CD4-positive, CD25-positive, alpha-beta regulatory T cell (primary cell): ENCODE results near the gene CDH13. TPM values are rescaled to one million over a fixed set of nuclear protein-coding genes. Genes with fewer than 3 reads are reported as not detected.

ENCODE experiments used
- ATAC-seq, 2 donors: fragments of 150-1000 bp; cut with Tn5 transposase; one replicate each; pipeline ENCODE4 v1.10.0; 2021; ENCODE audit warnings: low read depth in 2 of 2, moderate number of reproducible peaks in 2 of 2, moderate library complexity in 1 of 2
- DNase-seq, 3 donors: peaks; one replicate each; pipeline versions ENCODE4 v3.0.0 to v3.0.0-alpha.2; 2012 to 2022; ENCODE audit warnings: mixed read lengths in 1 of 3
- H3K27ac ChIP-seq: one replicate; pipeline ENCODE4 v1.7.0; 2013; ENCODE audit warnings: mild to moderate bottlenecking, low read length; ENCODE audit not compliant: insufficient read depth, poor library complexity, severe bottlenecking
- H3K27me3 ChIP-seq: one replicate; pipeline ENCODE4 v1.7.0; 2013; ENCODE audit warnings: low read length; ENCODE audit not compliant: control insufficient read depth, insufficient read depth
- H3K36me3 ChIP-seq: one replicate; pipeline ENCODE4 v1.7.0; 2013; ENCODE audit warnings: mild to moderate bottlenecking, low read length, moderate library complexity; ENCODE audit not compliant: control insufficient read depth, insufficient read depth
- H3K4me1 ChIP-seq: 2 replicates; pipeline ENCODE4 v1.7.0; 2013; ENCODE audit warnings: mild to moderate bottlenecking, low read length; ENCODE audit not compliant: insufficient read depth, control insufficient read depth, poor library complexity, severe bottlenecking
- H3K4me3 ChIP-seq: one replicate; pipeline ENCODE4 v1.7.0; 2013; ENCODE audit warnings: low read depth, mild to moderate bottlenecking, low read length, moderate library complexity
- H3K9me3 ChIP-seq, 2 experiments: 1 replicate in 1 of 2; 2 replicates in 1 of 2; pipeline ENCODE4 v1.7.0; 2013; ENCODE audit warnings: low read length in 2 of 2, mild to moderate bottlenecking in 1 of 2, moderate library complexity in 1 of 2; ENCODE audit not compliant: control insufficient read depth in 2 of 2
- H3K27ac Mint-ChIP-seq, 3 donors: one replicate each; pipeline ENCODE4 v1.8.0; 2020 to 2022; ENCODE audit warnings: mild to moderate bottlenecking in 3 of 3, mixed read lengths in 3 of 3, moderate library complexity in 2 of 3
- H3K27me3 Mint-ChIP-seq: one replicate; pipeline ENCODE4 v1.8.0; 2022; ENCODE audit warnings: mild to moderate bottlenecking, mixed read lengths
- H3K36me3 Mint-ChIP-seq: one replicate; pipeline ENCODE4 v1.8.0; 2020; ENCODE audit warnings: mixed read lengths
- H3K4me1 Mint-ChIP-seq, 4 donors: one replicate each; pipeline ENCODE4 v1.8.0; 2020 to 2022; ENCODE audit warnings: mixed read lengths in 4 of 4, mild to moderate bottlenecking in 1 of 4
- H3K4me3 Mint-ChIP-seq, 4 donors: one replicate each; pipeline ENCODE4 v1.8.0; 2020 to 2022; ENCODE audit warnings: mild to moderate bottlenecking in 4 of 4, mixed read lengths in 4 of 4, moderate library complexity in 3 of 4
- H3K9me3 Mint-ChIP-seq, 7 donors: one replicate each; pipeline ENCODE4 v1.8.0; 2020 to 2022; ENCODE audit warnings: mixed read lengths in 7 of 7, mild to moderate bottlenecking in 3 of 7, moderate library complexity in 2 of 7
- polyA plus RNA-seq, 4 donors: library from polyadenylated mRNA; unstranded; fragments of 300-500 nt; fragmentation: Illumina TruSeq; gene quantifications; one replicate each; pipeline ENCODE4 v1.2.3, GENCODE V29; 2021
- total RNA-seq: library from RNA; stranded (reverse); gene quantifications from one replicate; pipeline ENCODE4 v1.2.3, GENCODE V29; 2022

Gene CDH13
- total and polyA plus RNA-seq, 5 donors from 2014 or later = not detected

GRCh38 chr16:83021045-83021444, 394.3 kb downstream of the CDH13 start:
- H3K4me1 Mint-ChIP-seq = no peaks in the 10 kb centered on the region
- H3K27ac Mint-ChIP-seq = no peak overlapping the region
- ATAC-seq = no peak
- H3K27me3 ChIP-seq = no peaks in the 10 kb centered on the region
- DNase-seq = no peak
- no peaks in the 10 kb centered on the region for H3K36me3 Mint-ChIP-seq
- H3K9me3 Mint-ChIP-seq = peaks cover 0 to 8% (median 0%) of the 10 kb centered on the region in 7 donors
- no peak overlapping the region for H3K4me3 ChIP-seq
- H3K36me3 ChIP-seq = no peaks in the 10 kb centered on the region
- no peak overlapping the region for H3K4me3 Mint-ChIP-seq
- no peak overlapping the region for H3K27ac ChIP-seq
- no peaks in the 10 kb centered on the region for H3K4me1 ChIP-seq
- H3K27me3 Mint-ChIP-seq = no peaks in the 10 kb centered on the region
- no peaks in the 10 kb centered on the region for H3K9me3 ChIP-seq

GRCh38 chr16:83021746-83022145, 395.0 kb downstream of the CDH13 start:
- DNase-seq (no peak), ATAC-seq (no peak)
- Histone ChIP-seq H3K9me3 (no peaks in the 10 kb centered on the region), H3K27ac (no peak overlapping the region), H3K4me3 (no peak overlapping the region), H3K4me1 (no peaks in the 10 kb centered on the region), H3K27me3 (no peaks in the 10 kb centered on the region), H3K36me3 (no peaks in the 10 kb centered on the region)
- H3K27ac Mint-ChIP-seq = no peak overlapping the region
- H3K4me3 Mint-ChIP-seq = no peak overlapping the region
- H3K27me3 Mint-ChIP-seq = no peaks in the 10 kb centered on the region
- H3K36me3 Mint-ChIP-seq = no peaks in the 10 kb centered on the region
- peaks cover 0 to 8% (median 0%) of the 10 kb centered on the region in 7 donors for H3K9me3 Mint-ChIP-seq
- H3K4me1 Mint-ChIP-seq = no peaks in the 10 kb centered on the region

GRCh38 chr16:83023011-83023410, 396.2 kb downstream of the CDH13 start:
- Histone ChIP-seq H3K27ac (no peak overlapping the region), H3K9me3 (no peaks in the 10 kb centered on the region), H3K4me3 (no peak overlapping the region), H3K36me3 (no peaks in the 10 kb centered on the region), H3K27me3 (no peaks in the 10 kb centered on the region), H3K4me1 (no peaks in the 10 kb centered on the region)
- ATAC-seq = no peak
- Mint-ChIP-seq H3K27ac (no peak overlapping the region), H3K4me3 (no peak overlapping the region), H3K9me3 (peaks cover 0 to 8% (median 0%) of the 10 kb centered on the region in 7 donors), H3K36me3 (no peaks in the 10 kb centered on the region), H3K27me3 (no peaks in the 10 kb centered on the region), H3K4me1 (no peaks in the 10 kb centered on the region)
- DNase-seq = no peak

- H3K27me3 Mint-ChIP-seq = no peaks in the 10 kb centered on the region
- no peak overlapping the region for H3K4me3 ChIP-seq
- DNase-seq (no peak), ATAC-seq (no peak)
- no peaks in the 10 kb centered on the region for H3K4me1 Mint-ChIP-seq
- H3K27ac ChIP-seq = no peak overlapping the region
- H3K4me1 ChIP-seq = no peaks in the 10 kb centered on the region
- H3K36me3 ChIP-seq = no peaks in the 10 kb centered on the region
- H3K4me3 Mint-ChIP-seq = no peak overlapping the region
- H3K27me3 ChIP-seq = no peaks in the 10 kb centered on the region
- no peak overlapping the region for H3K27ac Mint-ChIP-seq
- H3K36me3 Mint-ChIP-seq = no peaks in the 10 kb centered on the region
- peaks cover 0 to 8% (median 0%) of the 10 kb centered on the region in 7 donors for H3K9me3 Mint-ChIP-seq
- H3K9me3 ChIP-seq = no peaks in the 10 kb centered on the region
Measured at GRCh38 chr16:83023640-83024039, 396.9 kb downstream of the CDH13 start.

GRCh38 chr16:83027973-83028372, 401.2 kb downstream of the CDH13 start:
- Mint-ChIP-seq H3K27ac (no peak overlapping the region), H3K9me3 (peaks cover 0 to 9% (median 3%) of the 10 kb centered on the region in 7 donors), H3K4me3 (no peak overlapping the region), H3K27me3 (no peaks in the 10 kb centered on the region), H3K36me3 (no peaks in the 10 kb centered on the region), H3K4me1 (no peaks in the 10 kb centered on the region)
- no peaks in the 10 kb centered on the region for H3K4me1 ChIP-seq
- H3K27me3 ChIP-seq = no peaks in the 10 kb centered on the region
- DNase-seq (no peak), ATAC-seq (no peak)
- no peaks in the 10 kb centered on the region for H3K36me3 ChIP-seq
- H3K9me3 ChIP-seq = no peaks in the 10 kb centered on the region
- no peak overlapping the region for H3K27ac ChIP-seq
- H3K4me3 ChIP-seq = no peak overlapping the region

GRCh38 chr16:83029467-83029866, 402.7 kb downstream of the CDH13 start:
- H3K36me3 ChIP-seq = no peaks in the 10 kb centered on the region
- ATAC-seq = no peak
- Mint-ChIP-seq H3K36me3 (no peaks in the 10 kb centered on the region), H3K4me3 (no peak overlapping the region), H3K27me3 (no peaks in the 10 kb centered on the region), H3K27ac (no peak overlapping the region), H3K9me3 (peaks cover 0 to 8% (median 3%) of the 10 kb centered on the region in 7 donors), H3K4me1 (no peaks in the 10 kb centered on the region)
- no peak overlapping the region for H3K27ac ChIP-seq
- no peaks in the 10 kb centered on the region for H3K9me3 ChIP-seq
- no peak for DNase-seq
- no peaks in the 10 kb centered on the region for H3K4me1 ChIP-seq
- no peaks in the 10 kb centered on the region for H3K27me3 ChIP-seq
- H3K4me3 ChIP-seq = no peak overlapping the region

GRCh38 chr16:83031524-83031923, 404.8 kb downstream of the CDH13 start:
- DNase-seq = no peak
- H3K27me3 Mint-ChIP-seq = no peaks in the 10 kb centered on the region
- Histone ChIP-seq H3K27ac (no peak overlapping the region), H3K9me3 (no peaks in the 10 kb centered on the region), H3K4me1 (no peaks in the 10 kb centered on the region), H3K36me3 (no peaks in the 10 kb centered on the region), H3K27me3 (no peaks in the 10 kb centered on the region), H3K4me3 (no peak overlapping the region)
- H3K4me1 Mint-ChIP-seq = no peaks in the 10 kb centered on the region
- no peak overlapping the region for H3K27ac Mint-ChIP-seq
- no peaks in the 10 kb centered on the region for H3K36me3 Mint-ChIP-seq
- no peak for ATAC-seq
- no peak overlapping the region for H3K4me3 Mint-ChIP-seq
- peaks cover 0 to 7% (median 3%) of the 10 kb centered on the region in 7 donors for H3K9me3 Mint-ChIP-seq

- Histone ChIP-seq H3K27me3 (no peaks in the 10 kb centered on the region), H3K9me3 (no peaks in the 10 kb centered on the region), H3K27ac (no peak overlapping the region), H3K4me1 (no peaks in the 10 kb centered on the region), H3K36me3 (no peaks in the 10 kb centered on the region), H3K4me3 (no peak overlapping the region)
- ATAC-seq = no peak
- Mint-ChIP-seq H3K4me3 (no peak overlapping the region), H3K9me3 (peaks cover 0 to 3% (median 0%) of the 10 kb centered on the region in 7 donors), H3K36me3 (no peaks in the 10 kb centered on the region), H3K27me3 (no peaks in the 10 kb centered on the region), H3K4me1 (no peaks in the 10 kb centered on the region), H3K27ac (no peak overlapping the region)
- DNase-seq = no peak
Measured at GRCh38 chr16:83037102-83037501, 410.3 kb downstream of the CDH13 start.
